NB4 (cell line): ENCODE data around the gene NOS3.

Experiments used
- DNase-seq: peaks from one replicate; pipeline ENCODE4 v3.0.0; 2010; ENCODE audit warnings: low read depth
- H3K4me3 ChIP-seq: one replicate; pipeline ENCODE4 v1.5.1; 2011; ENCODE audit warnings: mild to moderate bottlenecking, low read depth, low read length, moderate library complexity
- MYC ChIP-seq: IDR thresholded peaks from 2 replicates; pipeline ENCODE4 v1.6.1; 2011; ENCODE audit warnings: low read depth, low read length
- POLR2A ChIP-seq: IDR thresholded peaks from 2 replicates; pipeline ENCODE4 v1.6.1; 2011; ENCODE audit warnings: mild to moderate bottlenecking; ENCODE audit not compliant: insufficient read length; ENCODE audit errors: extremely low read depth
- TF ChIP-seq, protein P1 (sequence below): IDR thresholded peaks from 2 replicates; pipeline ENCODE4 v1.6.1; 2011; ENCODE audit warnings: low read depth, low read length
- TF ChIP-seq, protein P2 (sequence below): IDR thresholded peaks from one replicate; pipeline ENCODE4 v1.5.1; 2012; ENCODE audit warnings: low read depth, low read length

NOS3 gene

DNA sequence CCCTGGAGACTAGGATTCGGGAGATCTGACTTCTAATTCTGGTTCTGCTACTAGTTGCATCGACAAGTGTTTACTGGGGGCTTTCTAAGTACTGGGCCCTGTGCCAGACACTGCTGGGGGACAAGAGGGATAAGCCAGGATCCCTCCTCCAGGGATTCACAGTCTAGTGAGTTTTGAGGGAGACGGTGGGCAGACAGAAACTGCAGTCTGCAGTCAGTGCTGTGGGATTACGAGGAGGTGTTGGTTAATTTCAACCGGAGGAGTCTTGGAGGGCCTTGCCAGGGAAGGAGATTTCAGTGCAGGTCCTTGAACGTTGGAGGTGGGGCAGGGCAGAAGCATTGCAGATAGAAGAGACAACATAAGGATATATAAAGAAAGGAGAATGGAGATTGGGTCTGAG, 9.2 kb upstream of the NOS3 start:
- TF ChIP-seq MYC (no peak), POLR2A (no peak)
- TF ChIP-seq, protein P1, sequence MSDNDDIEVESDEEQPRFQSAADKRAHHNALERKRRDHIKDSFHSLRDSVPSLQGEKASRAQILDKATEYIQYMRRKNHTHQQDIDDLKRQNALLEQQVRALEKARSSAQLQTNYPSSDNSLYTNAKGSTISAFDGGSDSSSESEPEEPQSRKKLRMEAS: no peak
- TF ChIP-seq, protein P2, sequence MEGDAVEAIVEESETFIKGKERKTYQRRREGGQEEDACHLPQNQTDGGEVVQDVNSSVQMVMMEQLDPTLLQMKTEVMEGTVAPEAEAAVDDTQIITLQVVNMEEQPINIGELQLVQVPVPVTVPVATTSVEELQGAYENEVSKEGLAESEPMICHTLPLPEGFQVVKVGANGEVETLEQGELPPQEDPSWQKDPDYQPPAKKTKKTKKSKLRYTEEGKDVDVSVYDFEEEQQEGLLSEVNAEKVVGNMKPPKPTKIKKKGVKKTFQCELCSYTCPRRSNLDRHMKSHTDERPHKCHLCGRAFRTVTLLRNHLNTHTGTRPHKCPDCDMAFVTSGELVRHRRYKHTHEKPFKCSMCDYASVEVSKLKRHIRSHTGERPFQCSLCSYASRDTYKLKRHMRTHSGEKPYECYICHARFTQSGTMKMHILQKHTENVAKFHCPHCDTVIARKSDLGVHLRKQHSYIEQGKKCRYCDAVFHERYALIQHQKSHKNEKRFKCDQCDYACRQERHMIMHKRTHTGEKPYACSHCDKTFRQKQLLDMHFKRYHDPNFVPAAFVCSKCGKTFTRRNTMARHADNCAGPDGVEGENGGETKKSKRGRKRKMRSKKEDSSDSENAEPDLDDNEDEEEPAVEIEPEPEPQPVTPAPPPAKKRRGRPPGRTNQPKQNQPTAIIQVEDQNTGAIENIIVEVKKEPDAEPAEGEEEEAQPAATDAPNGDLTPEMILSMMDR: no peak
- no peak overlapping the region for H3K4me3 ChIP-seq
- no peak for DNase-seq

DNA sequence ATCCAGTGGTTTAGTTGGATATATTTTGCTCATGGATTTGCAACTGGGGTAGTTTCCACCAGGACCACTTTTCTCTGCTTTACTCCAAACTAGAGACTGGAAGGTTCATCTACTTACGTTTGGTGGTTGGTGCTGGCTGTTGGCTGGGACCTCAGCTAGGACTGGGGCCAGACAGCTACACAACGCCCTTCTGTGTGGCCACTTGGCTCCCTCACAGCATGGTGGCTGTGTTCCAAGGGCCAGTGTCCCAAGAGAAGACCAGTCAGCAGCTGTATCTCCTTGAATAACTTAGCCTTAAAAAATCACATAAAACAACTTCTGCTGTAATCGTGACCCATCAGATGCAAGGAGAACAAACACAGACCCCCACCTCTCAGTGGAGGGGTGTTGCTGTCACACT, 8.5 kb upstream of the NOS3 start:
- TF ChIP-seq POLR2A: no peak
- no peak for TF ChIP-seq MYC
- TF ChIP-seq, protein P1: no peak
- TF ChIP-seq, protein P2: no peak
- no peak overlapping the region for H3K4me3 ChIP-seq
- DNase-seq: no peak

DNA sequence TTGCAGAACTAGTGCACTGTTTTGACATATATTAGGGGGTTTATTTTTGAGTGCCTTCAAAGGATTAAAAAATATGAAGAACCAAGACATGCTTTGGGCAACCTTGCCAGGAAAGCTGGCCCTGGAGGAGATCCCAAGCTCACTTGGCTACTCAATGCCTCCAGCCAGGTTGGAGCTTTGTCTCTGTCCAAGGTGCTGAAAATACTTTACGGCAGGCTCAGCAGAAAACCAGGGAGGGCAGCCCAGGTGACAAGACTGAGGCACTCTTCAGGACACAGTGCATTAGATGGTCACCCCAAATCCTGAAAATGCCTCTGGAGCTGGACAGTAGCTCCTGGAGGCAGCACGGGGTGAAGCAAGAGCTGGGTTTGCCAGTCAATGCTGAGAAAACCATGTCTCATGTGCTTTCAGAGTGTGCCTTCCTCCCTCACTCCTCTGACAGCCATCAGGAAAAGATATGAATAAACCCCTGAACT, 6.9 kb upstream of the NOS3 start:
- DNase-seq: peak; percentile 62
- TF ChIP-seq MYC (no peak), POLR2A (no peak)
- TF ChIP-seq, protein P2: no peak
- TF ChIP-seq, protein P1: no peak
- H3K4me3 ChIP-seq: no peak overlapping the region

DNA sequence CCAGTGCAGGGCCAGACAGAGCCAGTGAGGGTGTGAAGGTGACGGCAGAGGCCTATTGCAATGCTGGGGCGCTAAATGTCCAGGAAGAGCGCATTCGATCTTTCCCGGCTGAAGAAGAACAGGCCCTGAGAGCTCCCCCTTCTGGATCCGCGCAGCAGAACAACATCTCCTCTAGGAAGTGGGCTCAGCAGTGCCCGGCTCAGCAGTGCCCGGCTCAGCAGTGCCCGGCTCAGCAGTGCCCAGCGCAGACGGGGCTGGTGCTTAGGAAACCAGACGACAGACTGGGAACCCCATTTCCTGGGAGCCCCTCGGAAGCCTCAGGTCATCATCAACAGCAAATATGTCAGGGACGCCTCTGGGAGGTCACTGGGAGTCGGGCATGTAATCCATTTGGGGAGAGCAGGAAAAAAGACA, 4.7 kb upstream of the NOS3 start:
- TF ChIP-seq, protein P2: peak; percentile 96
- no peak for TF ChIP-seq POLR2A
- peak; percentile 80 for DNase-seq
- no peak overlapping the region for H3K4me3 ChIP-seq

DNA sequence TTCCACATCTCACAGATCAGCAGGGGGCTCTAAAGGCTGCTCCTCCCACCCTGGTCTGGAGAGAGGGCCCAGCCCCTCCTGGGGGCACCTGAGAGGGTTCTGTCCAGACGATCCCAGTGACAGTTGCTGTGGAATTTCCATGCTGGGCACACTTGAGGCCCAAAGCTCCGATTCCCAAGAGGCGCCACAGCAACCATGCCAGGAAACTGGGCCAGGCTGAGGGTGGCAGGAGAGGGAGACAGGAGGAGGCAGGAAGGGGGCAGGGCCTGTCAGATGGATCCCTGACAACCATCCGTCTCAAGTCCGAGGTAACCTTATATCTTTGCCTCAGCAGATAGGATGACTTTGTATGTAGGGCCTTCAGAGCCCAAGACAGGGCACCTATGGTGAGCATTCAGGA, 4.3 kb upstream of the NOS3 start:
- TF ChIP-seq MYC: no peak
- TF ChIP-seq, protein P1: no peak
- no peak for TF ChIP-seq POLR2A
- TF ChIP-seq, protein P2: no peak
- DNase-seq: no peak
- H3K4me3 ChIP-seq: no peak overlapping the region
